ENCODE results near the gene NUP188.
"Not testable (repeated sequence)": the region's sequence is repeated elsewhere in the genome, so short reads cannot be mapped to it uniquely, and the experiment has no call there.

The NUP188 gene

DNA sequence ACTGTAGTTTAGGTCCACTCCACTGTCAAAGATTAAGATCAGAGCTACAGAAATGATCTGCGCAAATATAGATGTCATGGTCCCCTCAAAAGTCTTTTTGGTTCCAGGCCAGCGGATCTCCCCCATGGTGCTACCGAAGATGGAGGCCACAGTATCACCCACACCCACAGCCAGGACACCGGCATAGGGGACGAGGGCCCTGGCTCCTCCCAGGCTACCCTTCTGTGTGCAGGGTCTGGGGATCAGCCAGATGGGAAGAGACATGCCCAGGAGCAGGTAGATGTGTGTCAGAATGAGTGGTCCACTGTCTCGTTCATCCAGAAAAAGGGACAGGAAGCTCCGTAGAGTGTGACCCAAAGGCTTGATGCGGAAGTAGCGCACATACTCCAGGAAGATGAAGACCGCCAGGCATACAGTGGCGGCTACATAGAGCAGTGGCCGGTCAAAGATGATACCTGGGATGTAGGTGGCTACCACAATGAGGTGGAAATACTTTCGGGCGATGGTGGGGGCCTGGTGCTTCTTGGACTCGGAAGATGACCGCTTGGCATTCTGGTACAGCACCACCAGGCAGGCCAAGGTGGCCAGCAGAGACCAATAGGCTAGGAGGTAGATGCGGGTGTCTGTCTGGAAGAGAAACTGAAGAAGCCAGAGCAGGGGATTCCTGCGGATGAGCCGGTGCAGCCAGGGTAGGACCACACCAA is 1.5 kb upstream of the NUP188 start:
- no peak for DNase-seq (ENCODE audit: low read depth)

DNA sequence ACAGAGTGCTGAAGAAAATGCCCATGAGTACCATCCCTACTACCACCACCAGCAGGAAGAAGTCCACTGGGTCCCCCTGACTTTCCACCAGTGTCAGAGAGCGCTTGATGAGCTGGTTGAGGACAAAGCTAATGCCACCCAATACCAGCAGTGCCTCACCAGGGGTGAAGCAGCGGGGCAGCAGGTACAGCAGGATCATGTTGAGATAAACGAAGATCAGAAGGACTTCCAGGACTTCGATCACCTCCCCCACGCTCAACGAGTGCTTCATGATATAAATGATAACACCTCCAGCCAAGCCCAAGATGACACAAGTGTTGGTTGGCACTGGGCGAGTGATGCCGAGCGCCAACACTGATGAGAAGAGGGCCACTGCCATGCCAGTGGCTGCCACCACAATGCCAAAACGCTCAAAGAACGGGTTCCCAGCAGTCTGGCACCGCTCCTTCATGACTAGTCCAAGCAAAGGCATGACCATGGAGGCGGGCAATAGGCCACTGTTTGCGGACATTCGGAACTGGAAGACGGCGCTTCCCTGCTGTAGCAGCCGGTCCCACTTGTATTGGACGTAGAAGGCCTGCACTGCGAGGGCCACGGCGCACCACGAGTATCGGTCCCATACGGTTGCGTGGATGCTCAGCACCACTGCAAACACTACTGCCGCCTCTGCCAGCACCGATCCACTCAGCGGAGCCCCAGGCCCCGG is 775 bp upstream of the NUP188 start:
- DNase-seq (ENCODE audit: low read depth) = no peak

DNA sequence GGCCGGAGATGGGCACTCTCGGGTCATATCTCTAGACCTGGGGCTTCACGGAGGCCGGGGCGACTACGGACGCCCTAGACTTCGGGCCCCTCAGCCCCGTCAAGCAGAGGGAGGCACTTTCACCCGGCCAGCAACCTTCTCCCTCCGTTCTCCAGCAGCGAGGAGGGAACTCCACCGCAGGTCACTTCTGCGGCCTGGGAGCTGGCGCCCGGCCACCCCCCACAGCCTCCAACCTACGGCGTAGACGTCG is 297 bp upstream of the NUP188 start:
- no peak for DNase-seq (ENCODE audit: low read depth)

DNA sequence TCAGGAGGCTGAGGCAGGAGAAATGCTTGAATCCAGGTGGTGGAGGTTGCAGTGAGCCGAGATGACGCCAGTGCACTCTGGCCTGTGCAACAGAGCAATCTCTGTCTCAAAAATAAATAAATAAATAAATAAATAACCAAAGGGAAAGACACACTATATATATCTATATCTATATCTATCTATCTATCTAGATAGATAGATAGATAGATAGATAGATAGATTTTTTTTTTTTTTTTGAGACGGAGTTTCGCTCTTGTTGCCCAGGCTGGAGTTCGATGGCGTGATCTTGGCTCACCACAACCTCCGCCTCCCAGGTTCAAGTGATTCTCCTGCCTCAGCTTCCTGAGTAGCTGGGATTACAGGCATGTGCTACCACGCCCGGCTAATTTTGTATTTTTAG is 13.9 kb downstream of the NUP188 start:
- not testable (repeated sequence) for DNase-seq (ENCODE audit: low read depth)

GRCh38 chr9:128969491-128969890 is 22.0 kb downstream of the NUP188 start:
- DNase-seq (ENCODE audit: low read depth) = no peak

DNA sequence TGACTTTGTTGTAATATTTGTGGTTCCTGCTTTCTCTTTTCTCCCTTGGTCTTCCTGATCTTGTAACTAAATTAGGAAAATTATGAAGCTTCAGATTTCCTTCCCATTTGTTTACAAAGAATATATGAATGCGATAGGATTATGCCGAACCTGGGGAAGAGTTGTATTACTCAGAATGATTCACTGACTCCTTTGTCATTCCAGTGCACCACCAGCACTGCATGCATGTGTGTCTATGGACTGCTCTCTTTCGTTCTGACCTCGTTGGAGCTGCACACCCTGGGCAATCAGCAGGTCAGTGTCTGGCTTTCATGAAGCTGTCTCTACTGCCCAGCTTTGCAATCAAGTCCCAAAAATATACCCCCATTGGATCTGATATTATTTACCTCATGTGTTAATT is 25.5 kb downstream of the NUP188 start:
- no peak for DNase-seq (ENCODE audit: low read depth)

- DNase-seq (ENCODE audit: low read depth) = no peak
Observed at GRCh38 chr9:128979111-128979510, 31.6 kb downstream of the NUP188 start.

DNA sequence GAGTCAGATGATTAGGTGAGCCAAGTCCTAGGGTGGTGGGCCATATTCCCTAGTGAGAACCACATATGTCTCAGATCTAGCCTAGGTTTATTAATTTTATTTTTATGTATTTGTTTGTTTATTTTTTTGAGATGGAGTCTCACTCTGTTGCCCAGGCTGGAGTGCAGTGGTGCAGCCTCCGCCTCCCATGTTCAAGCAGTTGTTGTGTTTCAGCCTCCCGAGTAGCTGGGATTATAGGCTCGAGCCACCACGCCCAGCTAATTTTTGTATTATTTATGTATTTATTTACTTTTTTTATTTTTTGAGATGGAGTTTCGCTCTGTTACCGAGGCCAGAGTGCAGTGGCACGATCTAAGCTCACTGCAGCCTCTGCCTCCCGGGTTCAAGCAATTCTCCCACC is 36.0 kb downstream of the NUP188 start:
- DNase-seq (ENCODE audit: low read depth) = no peak

- DNase-seq (ENCODE audit: low read depth) = no peak
Observed at GRCh38 chr9:128986671-128987070, 39.2 kb downstream of the NUP188 start.

- no peak for DNase-seq (ENCODE audit: low read depth)
Observed at GRCh38 chr9:128987805-128988204, 40.3 kb downstream of the NUP188 start.

- no peak for DNase-seq (ENCODE audit: low read depth)
Observed at GRCh38 chr9:128992995-128993394, 45.5 kb downstream of the NUP188 start.

GRCh38 chr9:128995791-128996190 is 48.3 kb downstream of the NUP188 start:
- DNase-seq (ENCODE audit: low read depth) = no peak

DNA sequence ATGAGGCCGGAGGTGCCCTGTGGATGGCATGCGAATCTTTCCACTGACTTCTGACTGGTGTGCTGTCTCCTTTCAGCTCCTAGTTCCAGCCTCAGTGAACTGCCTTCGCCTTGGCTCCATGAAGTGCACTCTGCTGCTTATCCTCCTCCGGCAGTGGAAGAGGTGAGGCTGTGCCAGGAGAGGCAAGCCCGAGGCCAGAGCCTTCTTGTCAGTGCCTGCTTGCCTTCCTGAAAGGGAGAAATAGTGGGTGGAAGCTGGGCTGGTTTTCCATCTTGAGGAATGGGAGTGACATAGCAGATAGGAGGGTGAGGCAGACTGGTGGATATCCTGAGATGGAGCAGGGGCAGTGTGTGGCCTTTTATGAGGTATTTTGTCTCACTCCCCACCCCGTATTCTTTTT is 51.0 kb downstream of the NUP188 start:
- no peak for DNase-seq (ENCODE audit: low read depth)

- DNase-seq (ENCODE audit: low read depth) = no peak
Observed at GRCh38 chr9:128999581-129000206, 52.2 kb downstream of the NUP188 start.

GRCh38 chr9:129001504-129002325 is 54.2 kb downstream of the NUP188 start:
- no peak for DNase-seq (ENCODE audit: low read depth)

GRCh38 chr9:129002992-129003391 is 55.5 kb downstream of the NUP188 start:
- DNase-seq (ENCODE audit: low read depth) = no peak

DNA sequence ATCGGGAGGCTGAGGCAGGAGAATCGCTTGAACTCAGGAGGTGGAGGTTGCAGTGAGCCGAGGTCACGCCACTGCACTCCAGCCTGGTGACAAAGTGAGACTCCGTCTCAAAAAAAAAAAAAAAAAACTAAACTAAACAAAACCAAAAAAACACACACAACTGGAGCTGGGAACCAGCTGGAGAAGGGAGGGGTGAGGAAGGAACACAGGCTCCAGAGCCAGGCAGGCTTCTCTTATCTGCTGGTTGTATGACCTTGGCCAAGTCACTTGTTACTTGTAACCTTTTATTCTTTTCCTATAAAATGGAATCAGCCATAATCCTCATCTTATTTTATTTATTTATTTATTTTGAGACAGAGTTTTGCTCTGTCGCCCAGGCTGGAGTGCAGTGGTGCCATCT is 56.7 kb downstream of the NUP188 start:
- DNase-seq (ENCODE audit: low read depth) = not testable (repeated sequence)

GRCh38 chr9:129005336-129005997 is 58.0 kb downstream of the NUP188 start:
- DNase-seq (ENCODE audit: low read depth) = no peak

DNA sequence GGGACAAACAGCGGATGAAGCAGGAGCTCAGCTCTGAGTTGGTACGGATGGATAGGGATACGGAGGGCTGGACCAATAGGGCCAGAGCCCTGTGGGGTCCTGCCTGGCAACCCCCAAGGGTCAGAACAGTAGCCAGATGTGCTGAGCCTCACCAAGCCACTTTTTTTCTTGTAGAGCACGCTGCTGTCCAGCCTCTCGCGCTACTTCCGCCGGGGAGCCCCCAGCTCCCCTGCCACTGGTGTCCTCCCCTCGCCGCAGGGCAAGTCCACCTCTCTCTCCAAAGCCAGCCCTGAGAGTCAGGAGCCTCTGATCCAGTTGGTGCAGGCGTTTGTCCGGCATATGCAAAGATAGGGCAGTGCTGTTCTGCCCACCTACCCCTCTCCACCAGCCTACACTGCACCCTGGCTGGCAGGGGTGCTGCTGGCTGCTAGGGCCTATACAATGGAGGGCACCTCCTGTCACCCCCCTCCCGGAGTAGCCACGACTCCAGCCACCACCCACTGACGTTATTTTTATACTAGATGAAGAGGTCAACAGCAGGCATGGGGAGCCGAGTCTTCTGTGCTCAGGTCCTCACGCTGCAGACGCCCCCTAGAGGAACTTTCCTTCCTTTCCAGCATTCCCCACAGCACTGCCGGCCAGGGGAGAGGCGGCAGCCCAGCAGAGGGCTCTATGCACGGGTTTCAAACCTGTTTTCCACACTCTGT is 59.0 kb downstream of the NUP188 start:
- no peak for DNase-seq (ENCODE audit: low read depth)

DNA sequence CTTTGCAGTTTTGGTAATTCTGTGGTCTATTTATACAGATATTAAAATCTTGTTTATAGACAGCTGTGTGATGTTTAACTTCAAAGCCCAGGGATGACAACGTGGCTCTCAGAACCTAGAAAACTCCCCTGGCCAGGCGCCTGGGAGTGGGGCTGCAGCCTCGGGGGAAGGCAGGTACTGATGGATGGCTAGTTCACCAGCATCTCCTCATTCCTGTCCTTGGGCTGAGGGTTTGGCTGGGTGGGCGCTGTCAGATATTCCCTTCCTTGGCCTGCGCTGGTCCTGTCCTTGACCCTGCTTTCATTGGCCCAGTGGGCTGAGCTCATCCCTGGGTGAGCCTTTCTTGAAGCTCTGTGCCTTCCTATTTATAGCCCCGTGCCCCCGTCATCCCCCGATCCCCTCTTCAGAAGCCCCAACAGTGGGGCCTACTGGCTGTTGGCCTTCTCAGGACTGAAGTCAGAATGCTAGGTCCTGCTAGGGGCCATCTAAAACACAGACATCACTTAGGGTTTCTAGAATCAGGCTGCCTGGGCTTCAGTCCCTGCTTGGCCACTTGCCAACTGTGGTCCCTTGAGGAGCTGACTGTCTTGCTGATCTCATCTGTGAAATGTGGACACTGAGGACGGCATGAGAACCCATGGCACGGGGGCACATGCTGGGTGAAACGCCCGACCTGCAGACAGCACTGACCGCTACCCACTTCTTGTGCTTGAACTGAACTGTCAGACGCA is 59.7 kb downstream of the NUP188 start:
- no peak for DNase-seq (ENCODE audit: low read depth)

All from stimulated activated CD8-positive, alpha-beta memory T cell treated with anti-CD3 and anti-CD28 coated beads, Interleukin-12 subunit alpha, Interleukin-12 subunit beta, amount 100 ng/mL, for 4 hours (primary cell).